Measurements from ENCODE around the gene SBNO2. TPM values are rescaled to one million over a fixed set of nuclear protein-coding genes. Genes with fewer than 3 reads are reported as not detected.
A peak's percentile ranks its signal among the peaks of the same experiment; 100 is the strongest.

The SBNO2 gene
- total RNA-seq, 1 experiment from 2014 or later: 46.3 TPM

- no peak for TF ChIP-seq CTCF (conservative IDR thresholded peaks at IDR 0.05)
- Histone ChIP-seq H4K5ac (ENCODE audit: insufficient read length, low read depth, low read length) (no peak overlapping the region), H3T11ph (ENCODE audit: low read length) (no peak overlapping the region), H3K4me2 (ENCODE audit: insufficient read depth, insufficient read length, low read length) (no peak overlapping the region), H2BK5ac (ENCODE audit: insufficient read length, low read length) (no peak overlapping the region), H3K27me3 (ENCODE audit: insufficient read depth, low read length) (no peaks in the 10 kb centered on the region), H2BK120ac (ENCODE audit: low read depth, low read length, poor library complexity, severe bottlenecking) (no peak overlapping the region), H2AK5ac (ENCODE audit: insufficient read length, low read length) (no peak overlapping the region), H3K4ac (ENCODE audit: low read depth, low read length) (no peak overlapping the region), H3K27ac (ENCODE audit: insufficient read length, low read depth, low read length) (no peak overlapping the region), H3K9ac (ENCODE audit: extremely low read depth, insufficient read length, low read length) (no peak overlapping the region), H2BK20ac (ENCODE audit: low read depth, low read length, poor library complexity, severe bottlenecking) (no peak overlapping the region), H2AFZ (ENCODE audit: low read length) (no peak overlapping the region), H4K91ac (ENCODE audit: insufficient read length, low read depth, low read length) (no peak overlapping the region), H3K79me2 (ENCODE audit: insufficient read depth, low read length) (no peaks in the 10 kb centered on the region), H3K4me1 (ENCODE audit: insufficient read depth, low read length) (no peaks in the 10 kb centered on the region), H3K14ac (ENCODE audit: insufficient read depth, low read length) (no peak overlapping the region), H3K9me3 (ENCODE audit: control insufficient read depth, low read depth, low read length) (no peaks in the 10 kb centered on the region), H2BK15ac (ENCODE audit: low read depth, low read length) (no peak overlapping the region), H3K79me1 (ENCODE audit: insufficient read depth, low read depth, low read length, poor library complexity, severe bottlenecking) (no peaks in the 10 kb centered on the region), H3K18ac (ENCODE audit: insufficient read length, low read depth, low read length) (no peak overlapping the region), H3K23me2 (ENCODE audit: insufficient read length, low read depth, low read length, poor library complexity, severe bottlenecking) (no peaks in the 10 kb centered on the region), H3K23ac (ENCODE audit: insufficient read length, low read depth, low read length) (no peak overlapping the region), H4K8ac (replicated peaks; ENCODE audit: insufficient read length, low read depth, low read length) (no peak overlapping the region), H4K20me1 (ENCODE audit: control insufficient read depth, insufficient read depth, insufficient read length) (no peaks in the 10 kb centered on the region), H2BK12ac (ENCODE audit: insufficient read length, low read depth, low read length) (no peak overlapping the region), H3K56ac (ENCODE audit: insufficient read length, low read depth, low read length) (no peak overlapping the region)
- Mint-ChIP-seq H3K27me3 (ENCODE audit: low read depth) (no peaks in the 10 kb centered on the region), H3K4me1 (peaks cover 2 to 7% of the 10 kb centered on the region in 2 experiments; a peak in 3 of 4 replicates), H3K4me3 (no peak overlapping the region; a peak in 1 of 5 replicates), H3K36me3 (ENCODE audit: insufficient read depth in 1 of 3, low read depth in 3 of 3) (peaks cover 10 to 39% (median 28%) of the 10 kb centered on the region in 3 experiments; a peak in 6 of 7 replicates), H3K27ac (peak overlapping the region in 1 of 3 experiments; percentile 66; a peak in 1 of 7 replicates), H3K9me3 (no peaks in the 10 kb centered on the region; a peak in 1 of 5 replicates)
- no peak for DNase-seq
- WGBS (ENCODE audit: extremely low coverage, insufficient read length, low lambda C conversion rate): no CpG with 5 or more reads among the region's 23 CpGs
Measured at GRCh38 chr19:1123885-1124677, 50.0 kb downstream of the SBNO2 start.
